HEK293 (cell line): ENCODE measurements around the gene TRAP1.
"Not testable (repeated sequence)": the region's sequence is repeated elsewhere in the genome, so short reads cannot be mapped to it uniquely, and the experiment has no call there.

Source experiments
- CTCF ChIA-PET: fragments of 350-600 bp; formaldehyde crosslinking; extraction: SDS; loops from one replicate; lab custom pipeline; 2021; ENCODE audit warnings: antibody characterized with exemption; lab: Yijun Ruan, JAX
- POLR2A ChIA-PET: fragments of 300-600 bp; formaldehyde crosslinking; extraction: SDS; loops from one replicate; lab custom pipeline; 2020; ENCODE audit warnings: antibody characterized with exemption, inconsistent platforms; lab: Yijun Ruan, JAX
- H3K27ac ChIP-seq: fragments of 200-500 bp; sonication (Bioruptor generic); 2 replicates; pipeline ENCODE4 v1.5.1; 2014; ENCODE audit warnings: low read depth, low read length, control low read depth, inconsistent platforms; ENCODE audit errors: extremely low read depth
- H3K36me3 ChIP-seq, 2 experiments: fragments of 200-500 bp in 1 of 2; sonication (Bioruptor generic) in 1 of 2; 1 replicate in 1 of 2; 2 replicates in 1 of 2; pipeline ENCODE4 v1.5.1; 2014 to 2017; ENCODE audit warnings: inconsistent platforms in 2 of 2, low read length in 2 of 2; ENCODE audit not compliant: control insufficient read depth in 2 of 2, insufficient read depth in 1 of 2
- H3K4me1 ChIP-seq: fragments of 200-500 bp; sonication (Bioruptor generic); 2 replicates; pipeline ENCODE4 v1.5.1; 2014; ENCODE audit warnings: mild to moderate bottlenecking, low read length, inconsistent platforms; ENCODE audit not compliant: control insufficient read depth, insufficient read depth
- H3K4me3 ChIP-seq: 2 replicates; pipeline ENCODE4 v1.5.1; 2011; ENCODE audit warnings: low read depth, mild to moderate bottlenecking, control low read depth, low read length, moderate library complexity
- H3K9me3 ChIP-seq: fragments of 200-500 bp; sonication (Bioruptor generic); 2 replicates; pipeline ENCODE4 v1.5.1; 2014; ENCODE audit warnings: low read depth, low read length, inconsistent platforms; ENCODE audit not compliant: control insufficient read depth, insufficient read depth
- KLF17 ChIP-seq: fragments of 450-650 bp; formaldehyde crosslinking; IDR thresholded peaks from 2 replicates; pipeline ENCODE4 v1.5.1; 2016; ENCODE audit warnings: missing biosample characterization, missing genetic modification characterization
- ZBTB10 ChIP-seq: fragments of 450-650 bp; formaldehyde crosslinking; IDR thresholded peaks from 2 replicates; pipeline ENCODE4 v1.5.1; 2016; ENCODE audit warnings: missing biosample characterization, missing genetic modification characterization
- ZNF121 ChIP-seq: fragments of 450-650 bp; formaldehyde crosslinking; IDR thresholded peaks from 2 replicates; pipeline ENCODE4 v1.5.1; 2016; ENCODE audit warnings: missing biosample characterization, missing genetic modification characterization
- ZNF292 ChIP-seq: fragments of 450-650 bp; formaldehyde crosslinking; IDR thresholded peaks from 2 replicates; pipeline ENCODE4 v1.5.1; 2016; ENCODE audit warnings: low read depth, missing biosample characterization, missing genetic modification characterization, borderline replicate concordance
- ZNF341 ChIP-seq: fragments of 450-650 bp; formaldehyde crosslinking; IDR thresholded peaks from 2 replicates; pipeline ENCODE4; 2016; ENCODE audit warnings: low read depth, missing biosample characterization, missing genetic modification characterization
- TF ChIP-seq, protein P1 (sequence below): fragments of 450-650 bp; formaldehyde crosslinking; IDR thresholded peaks from 2 replicates; pipeline ENCODE4 v1.5.1; 2016; ENCODE audit warnings: missing biosample characterization, missing genetic modification characterization
- TF ChIP-seq, protein P2 (sequence below): fragments of 450-650 bp; formaldehyde crosslinking; IDR thresholded peaks from 2 replicates; pipeline ENCODE4 v1.5.1; 2016; ENCODE audit warnings: missing biosample characterization, missing genetic modification characterization

Gene TRAP1

GRCh38 chr16:3714378-3714777 lies 2.9 kb downstream of the TRAP1 start:
- H3K4me3 ChIP-seq, H3K9me3 ChIP-seq, H3K4me1 ChIP-seq, H3K27ac ChIP-seq: not testable (repeated sequence)
- H3K36me3 ChIP-seq: peaks cover 4 to 35% of the 10 kb centered on the region in 2 experiments; a peak in 2 of 3 replicates
- ChIA-PET CTCF (interaction anchor here (3.8 kb wide), 1 partner anchor 23 kb away, joined by 16 read pairs; no protein-coding TSS in a partner anchor), POLR2A (interaction anchor here (0.5 kb wide), 1 partner anchor 1110 kb away, joined by 4 read pairs; no protein-coding TSS in a partner anchor)
- TF ChIP-seq ZNF121: peak; percentile 85

- CTCF ChIA-PET: interaction anchor here (3.8 kb wide), 1 partner anchor 23 kb away, joined by 16 read pairs; no protein-coding TSS in a partner anchor
Measured at GRCh38 chr16:3713587-3714242, 3.6 kb downstream of the TRAP1 start.

GRCh38 chr16:3712861-3713372 lies 4.4 kb downstream of the TRAP1 start:
- peaks cover 4 to 38% of the 10 kb centered on the region in 2 experiments; a peak in 2 of 3 replicates for H3K36me3 ChIP-seq
- no peaks in the 10 kb centered on the region for H3K4me1 ChIP-seq
- no peak overlapping the region for H3K4me3 ChIP-seq
- POLR2A ChIA-PET: no interaction called here
- peak overlapping the region; percentile 7; the same call in 1 of the 2 replicates for H3K27ac ChIP-seq
- CTCF ChIA-PET: interaction anchor here (3.8 kb wide), 1 partner anchor 22 kb away, joined by 16 read pairs; no protein-coding TSS in a partner anchor
- H3K9me3 ChIP-seq: no peaks in the 10 kb centered on the region
- TF ChIP-seq, protein P1, sequence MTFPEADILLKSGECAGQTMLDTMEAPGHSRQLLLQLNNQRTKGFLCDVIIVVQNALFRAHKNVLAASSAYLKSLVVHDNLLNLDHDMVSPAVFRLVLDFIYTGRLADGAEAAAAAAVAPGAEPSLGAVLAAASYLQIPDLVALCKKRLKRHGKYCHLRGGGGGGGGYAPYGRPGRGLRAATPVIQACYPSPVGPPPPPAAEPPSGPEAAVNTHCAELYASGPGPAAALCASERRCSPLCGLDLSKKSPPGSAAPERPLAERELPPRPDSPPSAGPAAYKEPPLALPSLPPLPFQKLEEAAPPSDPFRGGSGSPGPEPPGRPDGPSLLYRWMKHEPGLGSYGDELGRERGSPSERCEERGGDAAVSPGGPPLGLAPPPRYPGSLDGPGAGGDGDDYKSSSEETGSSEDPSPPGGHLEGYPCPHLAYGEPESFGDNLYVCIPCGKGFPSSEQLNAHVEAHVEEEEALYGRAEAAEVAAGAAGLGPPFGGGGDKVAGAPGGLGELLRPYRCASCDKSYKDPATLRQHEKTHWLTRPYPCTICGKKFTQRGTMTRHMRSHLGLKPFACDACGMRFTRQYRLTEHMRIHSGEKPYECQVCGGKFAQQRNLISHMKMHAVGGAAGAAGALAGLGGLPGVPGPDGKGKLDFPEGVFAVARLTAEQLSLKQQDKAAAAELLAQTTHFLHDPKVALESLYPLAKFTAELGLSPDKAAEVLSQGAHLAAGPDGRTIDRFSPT (tag by site-specific recombination): no peak
- TF ChIP-seq ZNF341 (tag by site-specific recombination): peak; percentile 68

More at GRCh38 chr16:3713587-3714242, 3.6 kb downstream of the TRAP1 start:
- no peaks in the 10 kb centered on the region for H3K9me3 ChIP-seq
- H3K36me3 ChIP-seq: peaks cover 4 to 38% of the 10 kb centered on the region in 2 experiments; a peak in 2 of 3 replicates
- POLR2A ChIA-PET: no interaction called here
- no peaks in the 10 kb centered on the region for H3K4me1 ChIP-seq
- TF ChIP-seq ZNF292 (tag by site-specific recombination): no peak
- TF ChIP-seq, protein P2, sequence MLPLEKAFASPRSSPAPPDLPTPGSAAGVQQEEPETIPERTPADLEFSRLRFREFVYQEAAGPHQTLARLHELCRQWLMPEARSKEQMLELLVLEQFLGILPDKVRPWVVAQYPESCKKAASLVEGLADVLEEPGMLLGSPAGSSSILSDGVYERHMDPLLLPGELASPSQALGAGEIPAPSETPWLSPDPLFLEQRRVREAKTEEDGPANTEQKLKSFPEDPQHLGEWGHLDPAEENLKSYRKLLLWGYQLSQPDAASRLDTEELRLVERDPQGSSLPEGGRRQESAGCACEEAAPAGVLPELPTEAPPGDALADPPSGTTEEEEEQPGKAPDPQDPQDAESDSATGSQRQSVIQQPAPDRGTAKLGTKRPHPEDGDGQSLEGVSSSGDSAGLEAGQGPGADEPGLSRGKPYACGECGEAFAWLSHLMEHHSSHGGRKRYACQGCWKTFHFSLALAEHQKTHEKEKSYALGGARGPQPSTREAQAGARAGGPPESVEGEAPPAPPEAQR (tag by site-specific recombination): no peak
- no peak for TF ChIP-seq KLF17 (tag by site-specific recombination)
- TF ChIP-seq ZBTB10 (tag by site-specific recombination): no peak
- no peak overlapping the region for H3K4me3 ChIP-seq
- peak overlapping the region; percentile 21; the same call in 1 of the 2 replicates for H3K27ac ChIP-seq
